H9 (cell line): ENCODE results near the gene PSMA2. TPM values are rescaled to one million over a fixed set of nuclear protein-coding genes. Genes with fewer than 3 reads are reported as not detected.

Experiments used
- DNase-seq: peaks from one replicate; pipeline ENCODE4 v3.0.0-alpha.2; 2017
- H2AFZ ChIP-seq: one replicate; pipeline ENCODE4 v1.6.1; 2013; ENCODE audit warnings: mild to moderate bottlenecking, low read length, control low read depth, moderate library complexity
- H2AK5ac ChIP-seq: 2 replicates; pipeline ENCODE4 v1.6.1; 2013; ENCODE audit warnings: low read length, control low read depth, mixed read lengths; ENCODE audit not compliant: insufficient read length
- H2BK120ac ChIP-seq: one replicate; pipeline ENCODE4 v1.6.1; 2013; ENCODE audit warnings: low read depth, mild to moderate bottlenecking, low read length, control low read depth, inconsistent platforms; ENCODE audit not compliant: poor library complexity, severe bottlenecking
- H2BK12ac ChIP-seq: 2 replicates; pipeline ENCODE4 v1.6.1; 2013; ENCODE audit warnings: low read length, control low read depth, mixed read lengths, low read depth; ENCODE audit not compliant: insufficient read length
- H2BK15ac ChIP-seq: 2 replicates; pipeline ENCODE4 v1.6.1; 2013; ENCODE audit warnings: low read depth, low read length, control low read depth
- H2BK20ac ChIP-seq: one replicate; pipeline ENCODE4 v1.6.1; 2013; ENCODE audit warnings: low read depth, mild to moderate bottlenecking, low read length, control low read depth, inconsistent platforms; ENCODE audit not compliant: poor library complexity, severe bottlenecking
- H2BK5ac ChIP-seq: 2 replicates; pipeline ENCODE4 v1.6.1; 2013; ENCODE audit warnings: low read length, control low read depth, mixed read lengths; ENCODE audit not compliant: insufficient read length
- H3K14ac ChIP-seq: 2 replicates; pipeline ENCODE4 v1.6.1; 2013; ENCODE audit warnings: low read length, control low read depth; ENCODE audit not compliant: insufficient read depth
- H3K18ac ChIP-seq: 2 replicates; pipeline ENCODE4 v1.6.1; 2013; ENCODE audit warnings: low read depth, mild to moderate bottlenecking, mixed read lengths, low read length, control low read depth; ENCODE audit not compliant: insufficient read length
- H3K23ac ChIP-seq: 2 replicates; pipeline ENCODE4 v1.6.1; 2013; ENCODE audit warnings: low read length, control low read depth, mixed read lengths, low read depth; ENCODE audit not compliant: insufficient read length
- H3K23me2 ChIP-seq: 2 replicates; pipeline ENCODE4 v1.6.1; 2013; ENCODE audit warnings: low read depth, mild to moderate bottlenecking, mixed read lengths, low read length, control low read depth; ENCODE audit not compliant: insufficient read length, poor library complexity, severe bottlenecking
- H3K27ac ChIP-seq: 2 replicates; pipeline ENCODE4 v1.5.1; 2013; ENCODE audit warnings: low read length, control low read depth, mixed read lengths, low read depth; ENCODE audit not compliant: insufficient read length
- H3K27me3 ChIP-seq: 2 replicates; pipeline ENCODE4 v1.6.1; 2013; ENCODE audit warnings: low read length, control low read depth, inconsistent platforms; ENCODE audit not compliant: insufficient read depth
- H3K4ac ChIP-seq: 2 replicates; pipeline ENCODE4 v1.6.1; 2013; ENCODE audit warnings: low read depth, mild to moderate bottlenecking, control low read depth, inconsistent platforms, low read length, moderate library complexity
- H3K4me1 ChIP-seq: 2 replicates; pipeline ENCODE4 v1.6.1; 2013; ENCODE audit warnings: low read length, control low read depth, inconsistent platforms; ENCODE audit not compliant: insufficient read depth
- H3K4me2 ChIP-seq: 2 replicates; pipeline ENCODE4 v1.6.1; 2013; ENCODE audit warnings: low read length, control low read depth, mixed read lengths; ENCODE audit not compliant: insufficient read length, insufficient read depth
- H3K56ac ChIP-seq: 2 replicates; pipeline ENCODE4 v1.6.1; 2013; ENCODE audit warnings: low read depth, mild to moderate bottlenecking, mixed read lengths, low read length, control low read depth; ENCODE audit not compliant: insufficient read length
- H3K79me1 ChIP-seq: 2 replicates; pipeline ENCODE4 v1.6.1; 2013; ENCODE audit warnings: low read depth, mild to moderate bottlenecking, moderate library complexity, low read length, control low read depth, inconsistent platforms; ENCODE audit not compliant: insufficient read depth, poor library complexity, severe bottlenecking
- H3K79me2 ChIP-seq: 2 replicates; pipeline ENCODE4 v1.6.1; 2013; ENCODE audit warnings: low read length, control low read depth, inconsistent platforms; ENCODE audit not compliant: insufficient read depth
- H3K9ac ChIP-seq: 2 replicates; pipeline ENCODE4 v1.6.1; 2013; ENCODE audit warnings: low read length, control low read depth, mixed read lengths; ENCODE audit not compliant: insufficient read length; ENCODE audit errors: extremely low read depth
- H3K9me3 ChIP-seq: one replicate; pipeline ENCODE4 v1.6.1; 2013; ENCODE audit warnings: low read depth, low read length, inconsistent platforms; ENCODE audit not compliant: control insufficient read depth
- H3T11ph ChIP-seq: one replicate; pipeline ENCODE4 v1.6.1; 2013; ENCODE audit warnings: mild to moderate bottlenecking, low read length, control low read depth, inconsistent platforms
- H4K20me1 ChIP-seq: one replicate; pipeline ENCODE4 v1.6.1; 2013; ENCODE audit not compliant: control insufficient read depth, insufficient read length, insufficient read depth
- H4K5ac ChIP-seq: 2 replicates; pipeline ENCODE4 v1.6.1; 2013; ENCODE audit warnings: low read depth, mild to moderate bottlenecking, mixed read lengths, low read length, control low read depth; ENCODE audit not compliant: insufficient read length
- H4K8ac ChIP-seq: replicated peaks from 2 replicates; pipeline ENCODE4 v1.6.1; 2013; ENCODE audit warnings: low read length, control low read depth, mixed read lengths, low read depth; ENCODE audit not compliant: insufficient read length
- H4K91ac ChIP-seq: 2 replicates; pipeline ENCODE4 v1.6.1; 2013; ENCODE audit warnings: low read depth, mild to moderate bottlenecking, moderate library complexity, mixed read lengths, low read length, control low read depth; ENCODE audit not compliant: insufficient read length
- H3K27ac Mint-ChIP-seq, 3 experiments: 2 replicates in 2 of 3; 3 replicates in 1 of 3; pipeline ENCODE4 v1.8.0; 2020 to 2021; ENCODE audit warnings: mixed read lengths in 3 of 3, mild to moderate bottlenecking in 1 of 3, moderate library complexity in 1 of 3
- H3K27me3 Mint-ChIP-seq: 2 replicates; pipeline ENCODE4 v1.8.0; 2021; ENCODE audit warnings: low read depth, mild to moderate bottlenecking, moderate library complexity, mixed read lengths
- H3K36me3 Mint-ChIP-seq, 3 experiments: 2 replicates in 2 of 3; 3 replicates in 1 of 3; pipeline ENCODE4 v1.8.0; 2020 to 2021; ENCODE audit warnings: low read depth in 3 of 3, mixed read lengths in 3 of 3; ENCODE audit not compliant: insufficient read depth in 1 of 3
- H3K4me1 Mint-ChIP-seq, 2 experiments: 2 replicates each; pipeline ENCODE4 v1.8.0; 2020; ENCODE audit warnings: mixed read lengths in 2 of 2
- H3K4me3 Mint-ChIP-seq, 2 experiments: 2 replicates in 1 of 2; 3 replicates in 1 of 2; pipeline ENCODE4 v1.8.0; 2020 to 2021; ENCODE audit warnings: mild to moderate bottlenecking in 2 of 2, mixed read lengths in 2 of 2, moderate library complexity in 1 of 2
- H3K9me3 Mint-ChIP-seq, 2 experiments: 2 replicates in 1 of 2; 3 replicates in 1 of 2; pipeline ENCODE4 v1.8.0; 2020; ENCODE audit warnings: mild to moderate bottlenecking in 2 of 2, mixed read lengths in 2 of 2, moderate library complexity in 1 of 2
- WGBS: extraction: QIAGEN DNeasy Blood & Tissue Kit; methylation state at CpG from one replicate; pipeline ENCODE4 v1.1.7; 2013; ENCODE audit warnings: missing lambda C conversion rate, low lambda C conversion rate, mixed read lengths; ENCODE audit not compliant: insufficient read length; ENCODE audit errors: extremely low coverage; 5-methylcytosine and 5-hydroxymethylcytosine counted together
- total RNA-seq: library from RNA; stranded (reverse); gene quantifications from 2 replicates; pipeline ENCODE4 v1.2.1, GENCODE V29; 2021
- TF ChIP-seq, protein P1 (sequence below): fragments of 200-600 bp; sonication (generic); conservative IDR thresholded peaks from 3 replicates; pipeline ENCODE4 v1.8.0; 2021; ENCODE audit warnings: antibody characterized with exemption, mild to moderate bottlenecking

The PSMA2 gene
- total RNA-seq, 1 experiment from 2014 or later = 227 TPM

DNA sequence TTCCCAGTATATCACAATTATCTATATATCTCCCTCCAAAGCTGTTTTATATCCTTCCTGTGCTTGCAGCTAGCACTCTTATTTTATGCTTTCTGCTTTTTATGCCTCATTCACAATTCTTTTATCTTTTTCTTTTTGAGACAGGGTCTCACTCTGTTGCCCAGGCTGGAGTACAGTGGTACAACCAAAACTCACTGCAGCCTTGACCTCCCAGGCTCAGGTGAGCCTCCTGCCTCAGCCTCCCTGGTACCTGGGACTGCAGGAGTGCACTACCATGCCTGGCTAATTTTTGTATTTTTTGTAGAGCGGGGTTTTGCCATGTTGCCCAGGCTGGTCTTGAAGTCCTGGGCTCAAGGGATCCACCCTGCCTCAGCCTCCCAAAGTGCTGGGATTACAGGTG is 25.8 kb downstream of the PSMA2 start:
- TF ChIP-seq, protein P1, sequence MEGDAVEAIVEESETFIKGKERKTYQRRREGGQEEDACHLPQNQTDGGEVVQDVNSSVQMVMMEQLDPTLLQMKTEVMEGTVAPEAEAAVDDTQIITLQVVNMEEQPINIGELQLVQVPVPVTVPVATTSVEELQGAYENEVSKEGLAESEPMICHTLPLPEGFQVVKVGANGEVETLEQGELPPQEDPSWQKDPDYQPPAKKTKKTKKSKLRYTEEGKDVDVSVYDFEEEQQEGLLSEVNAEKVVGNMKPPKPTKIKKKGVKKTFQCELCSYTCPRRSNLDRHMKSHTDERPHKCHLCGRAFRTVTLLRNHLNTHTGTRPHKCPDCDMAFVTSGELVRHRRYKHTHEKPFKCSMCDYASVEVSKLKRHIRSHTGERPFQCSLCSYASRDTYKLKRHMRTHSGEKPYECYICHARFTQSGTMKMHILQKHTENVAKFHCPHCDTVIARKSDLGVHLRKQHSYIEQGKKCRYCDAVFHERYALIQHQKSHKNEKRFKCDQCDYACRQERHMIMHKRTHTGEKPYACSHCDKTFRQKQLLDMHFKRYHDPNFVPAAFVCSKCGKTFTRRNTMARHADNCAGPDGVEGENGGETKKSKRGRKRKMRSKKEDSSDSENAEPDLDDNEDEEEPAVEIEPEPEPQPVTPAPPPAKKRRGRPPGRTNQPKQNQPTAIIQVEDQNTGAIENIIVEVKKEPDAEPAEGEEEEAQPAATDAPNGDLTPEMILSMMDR = no peak
- Histone ChIP-seq H2BK120ac (no peak overlapping the region), H3K4me2 (no peak overlapping the region), H3K56ac (no peak overlapping the region), H3K23ac (no peak overlapping the region), H3K27me3 (no peaks in the 10 kb centered on the region), H3K4me1 (peaks cover 8% of the 10 kb centered on the region), H4K20me1 (no peaks in the 10 kb centered on the region), H4K5ac (no peak overlapping the region), H2AK5ac (no peak overlapping the region), H4K91ac (no peak overlapping the region), H3K9ac (no peak overlapping the region), H3K14ac (no peak overlapping the region), H3T11ph (no peak overlapping the region), H2AFZ (no peak overlapping the region), H2BK20ac (no peak overlapping the region), H3K23me2 (peaks cover 4% of the 10 kb centered on the region), H3K79me2 (peaks cover 3% of the 10 kb centered on the region; the same call in 1 of the 2 replicates), H2BK15ac (no peak overlapping the region), H2BK5ac (no peak overlapping the region), H4K8ac (no peak overlapping the region), H3K18ac (no peak overlapping the region), H3K9me3 (no peaks in the 10 kb centered on the region), H3K79me1 (no peaks in the 10 kb centered on the region), H3K4ac (no peak overlapping the region), H3K27ac (no peak overlapping the region), H2BK12ac (no peak overlapping the region)
- DNase-seq = no peak
- Mint-ChIP-seq H3K4me3 (no peak overlapping the region), H3K27me3 (no peaks in the 10 kb centered on the region), H3K4me1 (peaks cover 14 to 19% of the 10 kb centered on the region in 2 experiments), H3K27ac (no peak overlapping the region), H3K36me3 (peaks cover 2 to 12% (median 11%) of the 10 kb centered on the region in 3 experiments; a peak in 5 of 7 replicates), H3K9me3 (no peaks in the 10 kb centered on the region)
- no CpG with 5 or more reads among the region's 1 CpG for WGBS
